Ovary (tissue), 3 donors: Measurements from ENCODE around the gene FCRL6.

ENCODE experiments used
- CTCF ChIP-seq, 3 donors: fragments of 450-650 bp in 2 of 3; fragments of 200-600 bp in 1 of 3; IDR thresholded peaks; one replicate each; pipeline versions ENCODE4 v1.5.1 to v1.8.0; 2016 to 2022; ENCODE audit warnings: antibody characterized with exemption in 3 of 3, mild to moderate bottlenecking in 1 of 3
- POLR2A ChIP-seq: fragments of 450-650 bp; IDR thresholded peaks from one replicate; pipeline ENCODE4 v1.6.1; 2017; ENCODE audit warnings: antibody characterized with exemption, mild to moderate bottlenecking, moderate library complexity
- donor health status: DM: no; HTN: no; CAD: no.

GRCh38 chr1:159795534-159795933, 6.6 kb upstream of the FCRL6 start:
- TF ChIP-seq CTCF (IDR thresholded peaks at IDR 0.05) (no peak), POLR2A (no peak)
